ENCODE results near the gene IL17B. TPM values are rescaled to one million over a fixed set of nuclear protein-coding genes. Genes with fewer than 3 reads are reported as not detected.

Gene IL17B
- total and polyA plus RNA-seq, 2 of the 8 experiments (the other 6 are each of a cell fraction or from before 2014, with no cell fraction given) = 0.18 TPM; not detected in 1

- TF ChIP-seq, protein P1, sequence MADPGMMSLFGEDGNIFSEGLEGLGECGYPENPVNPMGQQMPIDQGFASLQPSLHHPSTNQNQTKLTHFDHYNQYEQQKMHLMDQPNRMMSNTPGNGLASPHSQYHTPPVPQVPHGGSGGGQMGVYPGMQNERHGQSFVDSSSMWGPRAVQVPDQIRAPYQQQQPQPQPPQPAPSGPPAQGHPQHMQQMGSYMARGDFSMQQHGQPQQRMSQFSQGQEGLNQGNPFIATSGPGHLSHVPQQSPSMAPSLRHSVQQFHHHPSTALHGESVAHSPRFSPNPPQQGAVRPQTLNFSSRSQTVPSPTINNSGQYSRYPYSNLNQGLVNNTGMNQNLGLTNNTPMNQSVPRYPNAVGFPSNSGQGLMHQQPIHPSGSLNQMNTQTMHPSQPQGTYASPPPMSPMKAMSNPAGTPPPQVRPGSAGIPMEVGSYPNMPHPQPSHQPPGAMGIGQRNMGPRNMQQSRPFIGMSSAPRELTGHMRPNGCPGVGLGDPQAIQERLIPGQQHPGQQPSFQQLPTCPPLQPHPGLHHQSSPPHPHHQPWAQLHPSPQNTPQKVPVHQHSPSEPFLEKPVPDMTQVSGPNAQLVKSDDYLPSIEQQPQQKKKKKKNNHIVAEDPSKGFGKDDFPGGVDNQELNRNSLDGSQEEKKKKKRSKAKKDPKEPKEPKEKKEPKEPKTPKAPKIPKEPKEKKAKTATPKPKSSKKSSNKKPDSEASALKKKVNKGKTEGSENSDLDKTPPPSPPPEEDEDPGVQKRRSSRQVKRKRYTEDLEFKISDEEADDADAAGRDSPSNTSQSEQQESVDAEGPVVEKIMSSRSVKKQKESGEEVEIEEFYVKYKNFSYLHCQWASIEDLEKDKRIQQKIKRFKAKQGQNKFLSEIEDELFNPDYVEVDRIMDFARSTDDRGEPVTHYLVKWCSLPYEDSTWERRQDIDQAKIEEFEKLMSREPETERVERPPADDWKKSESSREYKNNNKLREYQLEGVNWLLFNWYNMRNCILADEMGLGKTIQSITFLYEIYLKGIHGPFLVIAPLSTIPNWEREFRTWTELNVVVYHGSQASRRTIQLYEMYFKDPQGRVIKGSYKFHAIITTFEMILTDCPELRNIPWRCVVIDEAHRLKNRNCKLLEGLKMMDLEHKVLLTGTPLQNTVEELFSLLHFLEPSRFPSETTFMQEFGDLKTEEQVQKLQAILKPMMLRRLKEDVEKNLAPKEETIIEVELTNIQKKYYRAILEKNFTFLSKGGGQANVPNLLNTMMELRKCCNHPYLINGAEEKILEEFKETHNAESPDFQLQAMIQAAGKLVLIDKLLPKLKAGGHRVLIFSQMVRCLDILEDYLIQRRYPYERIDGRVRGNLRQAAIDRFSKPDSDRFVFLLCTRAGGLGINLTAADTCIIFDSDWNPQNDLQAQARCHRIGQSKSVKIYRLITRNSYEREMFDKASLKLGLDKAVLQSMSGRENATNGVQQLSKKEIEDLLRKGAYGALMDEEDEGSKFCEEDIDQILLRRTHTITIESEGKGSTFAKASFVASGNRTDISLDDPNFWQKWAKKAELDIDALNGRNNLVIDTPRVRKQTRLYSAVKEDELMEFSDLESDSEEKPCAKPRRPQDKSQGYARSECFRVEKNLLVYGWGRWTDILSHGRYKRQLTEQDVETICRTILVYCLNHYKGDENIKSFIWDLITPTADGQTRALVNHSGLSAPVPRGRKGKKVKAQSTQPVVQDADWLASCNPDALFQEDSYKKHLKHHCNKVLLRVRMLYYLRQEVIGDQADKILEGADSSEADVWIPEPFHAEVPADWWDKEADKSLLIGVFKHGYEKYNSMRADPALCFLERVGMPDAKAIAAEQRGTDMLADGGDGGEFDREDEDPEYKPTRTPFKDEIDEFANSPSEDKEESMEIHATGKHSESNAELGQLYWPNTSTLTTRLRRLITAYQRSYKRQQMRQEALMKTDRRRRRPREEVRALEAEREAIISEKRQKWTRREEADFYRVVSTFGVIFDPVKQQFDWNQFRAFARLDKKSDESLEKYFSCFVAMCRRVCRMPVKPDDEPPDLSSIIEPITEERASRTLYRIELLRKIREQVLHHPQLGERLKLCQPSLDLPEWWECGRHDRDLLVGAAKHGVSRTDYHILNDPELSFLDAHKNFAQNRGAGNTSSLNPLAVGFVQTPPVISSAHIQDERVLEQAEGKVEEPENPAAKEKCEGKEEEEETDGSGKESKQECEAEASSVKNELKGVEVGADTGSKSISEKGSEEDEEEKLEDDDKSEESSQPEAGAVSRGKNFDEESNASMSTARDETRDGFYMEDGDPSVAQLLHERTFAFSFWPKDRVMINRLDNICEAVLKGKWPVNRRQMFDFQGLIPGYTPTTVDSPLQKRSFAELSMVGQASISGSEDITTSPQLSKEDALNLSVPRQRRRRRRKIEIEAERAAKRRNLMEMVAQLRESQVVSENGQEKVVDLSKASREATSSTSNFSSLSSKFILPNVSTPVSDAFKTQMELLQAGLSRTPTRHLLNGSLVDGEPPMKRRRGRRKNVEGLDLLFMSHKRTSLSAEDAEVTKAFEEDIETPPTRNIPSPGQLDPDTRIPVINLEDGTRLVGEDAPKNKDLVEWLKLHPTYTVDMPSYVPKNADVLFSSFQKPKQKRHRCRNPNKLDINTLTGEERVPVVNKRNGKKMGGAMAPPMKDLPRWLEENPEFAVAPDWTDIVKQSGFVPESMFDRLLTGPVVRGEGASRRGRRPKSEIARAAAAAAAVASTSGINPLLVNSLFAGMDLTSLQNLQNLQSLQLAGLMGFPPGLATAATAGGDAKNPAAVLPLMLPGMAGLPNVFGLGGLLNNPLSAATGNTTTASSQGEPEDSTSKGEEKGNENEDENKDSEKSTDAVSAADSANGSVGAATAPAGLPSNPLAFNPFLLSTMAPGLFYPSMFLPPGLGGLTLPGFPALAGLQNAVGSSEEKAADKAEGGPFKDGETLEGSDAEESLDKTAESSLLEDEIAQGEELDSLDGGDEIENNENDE (IDR thresholded peaks at IDR 0.05; ENCODE audit: insufficient replicate concordance, low read length) = no peak
- no peak for TF ChIP-seq NRF1 (IDR thresholded peaks at IDR 0.05; ENCODE audit: low read depth, low read length)
These were observed 3.0 kb downstream of the IL17B start (continued) for GRCh38 chr5:149376104-149376503.

Data from H1 (cell line).